A673 (cell line): ENCODE measurements around the gene PPP1CA. TPM values are rescaled to one million over a fixed set of nuclear protein-coding genes. Genes with fewer than 3 reads are reported as not detected.

Source experiments
- BruUV-seq: library from RNA; stranded (reverse); fragments of 400-500 nt; replicated peaks from 2 replicates; lab custom pipeline; 2021; lab: Mats Ljungman, UMichigan
- CTCF ChIA-PET: fragments of 300-600 bp; sonication (Branson Sonifier 250); formaldehyde crosslinking; loops from one replicate; lab custom pipeline; 2022; ENCODE audit warnings: antibody characterized with exemption; lab: Charles Lee
- POLR2A ChIA-PET: fragments of 300-600 bp; sonication (Branson Sonifier 250); formaldehyde crosslinking; loops from one replicate; lab custom pipeline; 2022; ENCODE audit warnings: antibody characterized with exemption; ENCODE audit not compliant: low non-redundant PET; lab: Charles Lee
- DNase-seq: peaks from one replicate; pipeline ENCODE4 v3.0.0-alpha.2; 2015; ENCODE audit warnings: low spot score
- H3K27ac ChIP-seq: fragments of 200-600 bp; sonication (generic); 2 replicates; pipeline ENCODE4 v1.5.1; 2016; ENCODE audit warnings: mixed run types, low read depth, mild to moderate bottlenecking, mixed read lengths, antibody characterized with exemption, low read length; ENCODE audit not compliant: poor library complexity, severe bottlenecking
- H3K27me3 ChIP-seq: fragments of 200-600 bp; sonication (generic); replicated peaks from 2 replicates; pipeline ENCODE4 v1.6.1; 2017; ENCODE audit warnings: mixed run types, low read depth, mild to moderate bottlenecking, mixed read lengths, antibody characterized with exemption, low read length; ENCODE audit not compliant: insufficient read depth, poor library complexity
- H3K36me3 ChIP-seq: fragments of 200-600 bp; sonication (generic); 2 replicates; pipeline ENCODE4 v1.6.1; 2016; ENCODE audit warnings: mixed run types, mild to moderate bottlenecking, mixed read lengths, antibody characterized with exemption, low read length; ENCODE audit not compliant: insufficient read depth, poor library complexity, severe bottlenecking
- H3K4me1 ChIP-seq: fragments of 200-600 bp; sonication (generic); 2 replicates; pipeline ENCODE4 v1.6.1; 2017; ENCODE audit warnings: mixed run types, mild to moderate bottlenecking, mixed read lengths, antibody characterized with exemption, low read length; ENCODE audit not compliant: insufficient read depth, poor library complexity, severe bottlenecking
- H3K4me3 ChIP-seq: fragments of 200-600 bp; sonication (generic); 2 replicates; pipeline ENCODE4 v1.5.1; 2016; ENCODE audit warnings: low read depth, mixed run types, mild to moderate bottlenecking, mixed read lengths, low read length; ENCODE audit not compliant: poor library complexity, severe bottlenecking
- H3K9me3 ChIP-seq: fragments of 200-600 bp; sonication (generic); 2 replicates; pipeline ENCODE4 v1.6.1; 2016; ENCODE audit warnings: mixed run types, low read depth, mild to moderate bottlenecking, mixed read lengths, antibody characterized with exemption, low read length; ENCODE audit not compliant: poor library complexity, severe bottlenecking
- EZH2 ChIP-seq: fragments of 200-600 bp; sonication (generic); IDR thresholded peaks from 2 replicates; pipeline ENCODE4 v1.6.1; 2017; ENCODE audit warnings: borderline replicate concordance, low read depth, mild to moderate bottlenecking, mixed read lengths, antibody characterized with exemption, low read length; ENCODE audit not compliant: poor library complexity, severe bottlenecking
- intact Hi-C: fragments of 100-400 bp; cut with micrococcal nuclease; formaldehyde crosslinking; loops from one replicate; pipeline ENCODE4 v1.10.0; 2022; ENCODE audit not compliant: unreplicated experiment
- total RNA-seq: library from RNA; stranded (reverse); gene quantifications from 2 replicates; pipeline ENCODE4 v1.2.3, GENCODE V29; 2021
- TF ChIP-seq, protein P1 (sequence below): fragments of 300-800, 200-600 bp; sonication (generic); conservative IDR thresholded peaks from 2 replicates; pipeline ENCODE4 v1.5.1; 2017; ENCODE audit warnings: low read depth, mild to moderate bottlenecking, antibody characterized with exemption, low read length, moderate library complexity, mixed read lengths

Gene PPP1CA
- total RNA-seq, 1 experiment from 2014 or later = 239 TPM

DNA sequence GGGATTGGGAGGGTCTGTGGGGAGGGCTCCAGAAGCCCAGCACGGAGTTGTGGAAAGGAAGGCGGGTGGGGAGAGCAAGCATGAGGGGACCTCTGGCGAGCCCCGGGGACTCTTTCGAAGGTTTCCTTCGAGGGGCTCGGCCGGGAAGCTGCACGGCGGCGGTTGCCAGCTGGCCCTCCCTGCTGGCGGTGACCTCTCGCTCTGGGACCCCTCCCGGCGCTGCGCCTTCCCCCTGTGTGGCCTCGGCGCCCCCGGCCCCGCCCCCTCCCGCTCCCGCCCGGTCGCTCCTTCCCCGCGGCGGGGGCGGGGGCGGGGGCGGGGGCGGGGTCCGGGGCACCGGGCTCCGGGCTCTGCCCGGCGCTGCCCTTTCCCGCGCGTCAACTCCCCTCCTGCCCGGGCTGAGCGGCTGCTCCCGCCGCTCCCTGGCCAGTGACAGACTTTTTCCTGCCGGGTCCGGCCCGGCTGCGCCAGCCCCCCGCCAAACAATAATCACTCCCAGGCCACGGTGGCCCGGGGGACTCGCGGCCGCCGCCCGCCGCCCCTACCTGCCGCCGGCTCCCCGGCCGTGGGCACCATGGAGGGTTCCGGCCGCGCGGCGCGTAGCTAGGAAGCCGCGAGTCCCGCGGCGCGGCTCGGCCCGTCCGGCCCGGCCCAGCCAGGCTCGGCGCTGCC lies 29.2 kb downstream of the PPP1CA start:
- intact Hi-C loops = no loop called here
- DNase-seq = no peak
- BruUV-seq = no TSS peak
- H3K4me3 ChIP-seq = peak overlapping the region; percentile 74
- TF ChIP-seq EZH2 = no peak
- TF ChIP-seq, protein P1, sequence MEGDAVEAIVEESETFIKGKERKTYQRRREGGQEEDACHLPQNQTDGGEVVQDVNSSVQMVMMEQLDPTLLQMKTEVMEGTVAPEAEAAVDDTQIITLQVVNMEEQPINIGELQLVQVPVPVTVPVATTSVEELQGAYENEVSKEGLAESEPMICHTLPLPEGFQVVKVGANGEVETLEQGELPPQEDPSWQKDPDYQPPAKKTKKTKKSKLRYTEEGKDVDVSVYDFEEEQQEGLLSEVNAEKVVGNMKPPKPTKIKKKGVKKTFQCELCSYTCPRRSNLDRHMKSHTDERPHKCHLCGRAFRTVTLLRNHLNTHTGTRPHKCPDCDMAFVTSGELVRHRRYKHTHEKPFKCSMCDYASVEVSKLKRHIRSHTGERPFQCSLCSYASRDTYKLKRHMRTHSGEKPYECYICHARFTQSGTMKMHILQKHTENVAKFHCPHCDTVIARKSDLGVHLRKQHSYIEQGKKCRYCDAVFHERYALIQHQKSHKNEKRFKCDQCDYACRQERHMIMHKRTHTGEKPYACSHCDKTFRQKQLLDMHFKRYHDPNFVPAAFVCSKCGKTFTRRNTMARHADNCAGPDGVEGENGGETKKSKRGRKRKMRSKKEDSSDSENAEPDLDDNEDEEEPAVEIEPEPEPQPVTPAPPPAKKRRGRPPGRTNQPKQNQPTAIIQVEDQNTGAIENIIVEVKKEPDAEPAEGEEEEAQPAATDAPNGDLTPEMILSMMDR = no peak
- ChIA-PET POLR2A (interaction anchor here (0.6 kb wide), 1 partner anchor 12 kb away, joined by 3 read pairs; no protein-coding TSS in a partner anchor), CTCF (interaction anchor here (0.7 kb wide), 1 partner anchor 1404 kb away, joined by 3 read pairs; no protein-coding TSS in a partner anchor)
- no peaks in the 10 kb centered on the region for H3K27me3 ChIP-seq
- peaks cover 38% of the 10 kb centered on the region for H3K4me1 ChIP-seq
- no peaks in the 10 kb centered on the region for H3K9me3 ChIP-seq
- H3K27ac ChIP-seq = peak overlapping the region; percentile 67
- H3K36me3 ChIP-seq = no peaks in the 10 kb centered on the region

GRCh38 chr11:67371911-67372320 lies 29.7 kb downstream of the PPP1CA start:
- peak overlapping the region; percentile 74 for H3K4me3 ChIP-seq
- TF ChIP-seq, protein P1 = no peak
- no peak for TF ChIP-seq EZH2
- H3K4me1 ChIP-seq = peaks cover 43% of the 10 kb centered on the region
- BruUV-seq = no TSS peak
- no peak for DNase-seq
- H3K27ac ChIP-seq = no peak overlapping the region
- ChIA-PET CTCF (interaction anchor here (0.7 kb wide), 1 partner anchor 1405 kb away, joined by 3 read pairs; no protein-coding TSS in a partner anchor), POLR2A (no interaction called here)
- no peaks in the 10 kb centered on the region for H3K36me3 ChIP-seq
- H3K9me3 ChIP-seq = no peaks in the 10 kb centered on the region
- intact Hi-C loops = no loop called here
- no peaks in the 10 kb centered on the region for H3K27me3 ChIP-seq

- Histone ChIP-seq H3K4me3 (no peak overlapping the region), H3K36me3 (no peaks in the 10 kb centered on the region), H3K27ac (no peak overlapping the region), H3K4me1 (peaks cover 49% of the 10 kb centered on the region), H3K9me3 (no peaks in the 10 kb centered on the region), H3K27me3 (no peaks in the 10 kb centered on the region)
- DNase-seq = peak; percentile 63
- TF ChIP-seq EZH2 = no peak
- TF ChIP-seq, protein P1 = peak; percentile 52
- CTCF ChIA-PET = interaction anchor here (0.6 to 1.9 kb wide), 3 partner anchors 11 to 20 kb away, joined by 3 to 7 read pairs (median 7); no protein-coding TSS in a partner anchor
- POLR2A ChIA-PET = interaction anchor here (0.5 kb wide), 1 partner anchor 40 kb away, joined by 3 read pairs; no protein-coding TSS in a partner anchor
- BruUV-seq = no TSS peak
- intact Hi-C loops = no loop called here
These were observed 30.3 kb downstream of the PPP1CA start for GRCh38 chr11:67371189-67371910.
